ENCODE data around the gene LLPH. TPM values are rescaled to one million over a fixed set of nuclear protein-coding genes. Genes with fewer than 3 reads are reported as not detected.

Gene LLPH
- total and polyA plus RNA-seq, 2 donors from 2014 or later = 21.9 to 28.7 TPM

DNA sequence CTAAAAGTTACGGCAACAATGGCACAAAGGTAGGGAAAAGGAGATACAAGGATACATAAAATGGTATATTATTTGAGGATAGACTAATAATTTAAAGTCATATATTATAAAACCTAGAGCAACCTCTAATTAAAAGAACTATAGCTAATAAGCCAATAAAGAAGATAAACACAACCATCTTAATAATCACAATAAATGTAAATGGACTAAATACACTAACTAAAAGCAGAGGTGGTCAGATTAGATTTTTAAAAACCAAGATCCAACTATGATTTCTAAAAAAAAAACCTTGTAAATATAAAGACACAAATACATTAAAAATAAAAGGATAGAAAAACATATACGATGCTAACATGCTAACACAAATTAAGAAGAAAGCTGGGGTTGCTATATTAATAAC, 10.7 kb upstream of the LLPH start:
- Histone ChIP-seq H3K9ac (ENCODE audit: low read length in 3 of 3) (no peak overlapping the region), H3K27ac (ENCODE audit: low read depth in 2 of 2, low read length in 2 of 2) (no peak overlapping the region), H3K9me3 (ENCODE audit: control insufficient read depth in 2 of 3, insufficient read depth in 1 of 3, low read length in 3 of 3) (peaks cover 0 to 12% (median 2%) of the 10 kb centered on the region in 3 donors), H3K36me3 (ENCODE audit: control insufficient read depth in 2 of 3, insufficient read depth in 3 of 3, low read length in 3 of 3) (peaks cover 5 to 24% (median 11%) of the 10 kb centered on the region in 3 donors), H3K4me3 (ENCODE audit: low read length in 3 of 3) (no peak overlapping the region), H3K27me3 (ENCODE audit: control insufficient read depth, insufficient read depth, low read length) (no peaks in the 10 kb centered on the region), H3K4me1 (ENCODE audit: control insufficient read depth in 2 of 3, insufficient read depth in 2 of 3, low read depth in 1 of 3, low read length in 3 of 3) (no peaks in the 10 kb centered on the region)
- intact Hi-C loops (cut with DNase I) = no loop called here
- no peak for FAIRE-seq
- TF ChIP-seq, protein P1, sequence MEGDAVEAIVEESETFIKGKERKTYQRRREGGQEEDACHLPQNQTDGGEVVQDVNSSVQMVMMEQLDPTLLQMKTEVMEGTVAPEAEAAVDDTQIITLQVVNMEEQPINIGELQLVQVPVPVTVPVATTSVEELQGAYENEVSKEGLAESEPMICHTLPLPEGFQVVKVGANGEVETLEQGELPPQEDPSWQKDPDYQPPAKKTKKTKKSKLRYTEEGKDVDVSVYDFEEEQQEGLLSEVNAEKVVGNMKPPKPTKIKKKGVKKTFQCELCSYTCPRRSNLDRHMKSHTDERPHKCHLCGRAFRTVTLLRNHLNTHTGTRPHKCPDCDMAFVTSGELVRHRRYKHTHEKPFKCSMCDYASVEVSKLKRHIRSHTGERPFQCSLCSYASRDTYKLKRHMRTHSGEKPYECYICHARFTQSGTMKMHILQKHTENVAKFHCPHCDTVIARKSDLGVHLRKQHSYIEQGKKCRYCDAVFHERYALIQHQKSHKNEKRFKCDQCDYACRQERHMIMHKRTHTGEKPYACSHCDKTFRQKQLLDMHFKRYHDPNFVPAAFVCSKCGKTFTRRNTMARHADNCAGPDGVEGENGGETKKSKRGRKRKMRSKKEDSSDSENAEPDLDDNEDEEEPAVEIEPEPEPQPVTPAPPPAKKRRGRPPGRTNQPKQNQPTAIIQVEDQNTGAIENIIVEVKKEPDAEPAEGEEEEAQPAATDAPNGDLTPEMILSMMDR (IDR thresholded peaks at IDR 0.05; ENCODE audit: borderline replicate concordance, extremely low read depth, insufficient read depth) = no peak
- DNase-seq = no peak

DNA sequence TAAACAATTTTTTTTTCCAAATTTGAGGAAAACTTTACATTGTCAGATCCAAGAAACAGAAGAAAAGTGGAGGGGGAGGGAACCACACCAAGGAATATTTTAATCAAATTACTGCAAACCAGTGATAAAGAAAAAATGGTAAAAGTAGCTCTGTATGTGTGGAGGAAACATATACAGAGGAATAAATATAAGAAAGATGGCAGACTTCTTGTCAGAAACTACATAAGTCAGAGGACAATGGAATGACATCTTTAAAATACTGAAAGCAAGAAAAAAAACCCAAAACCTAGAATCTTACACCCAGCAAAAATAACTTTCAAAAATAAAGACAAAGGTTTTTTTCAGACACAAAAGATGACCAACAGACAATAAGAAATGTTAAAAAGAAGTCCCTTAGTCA, 10.2 kb upstream of the LLPH start:
- Histone ChIP-seq H3K4me3 (ENCODE audit: low read length in 3 of 3) (no peak overlapping the region), H3K27ac (ENCODE audit: low read depth in 2 of 2, low read length in 2 of 2) (no peak overlapping the region), H3K9ac (ENCODE audit: low read length in 3 of 3) (no peak overlapping the region), H3K27me3 (ENCODE audit: control insufficient read depth, insufficient read depth, low read length) (no peaks in the 10 kb centered on the region), H3K36me3 (ENCODE audit: control insufficient read depth in 2 of 3, insufficient read depth in 3 of 3, low read length in 3 of 3) (peaks cover 5 to 26% (median 11%) of the 10 kb centered on the region in 3 donors), H3K9me3 (ENCODE audit: control insufficient read depth in 2 of 3, insufficient read depth in 1 of 3, low read length in 3 of 3) (peaks cover 0 to 12% (median 2%) of the 10 kb centered on the region in 3 donors), H3K4me1 (ENCODE audit: control insufficient read depth in 2 of 3, insufficient read depth in 2 of 3, low read depth in 1 of 3, low read length in 3 of 3) (no peaks in the 10 kb centered on the region)
- DNase-seq (peak in 2 of 5 donors; percentile 12 to 31), FAIRE-seq (no peak)
- intact Hi-C loops (cut with DNase I) = no loop called here
- TF ChIP-seq, protein P1 (IDR thresholded peaks at IDR 0.05; ENCODE audit: borderline replicate concordance, extremely low read depth, insufficient read depth) = no peak

DNA sequence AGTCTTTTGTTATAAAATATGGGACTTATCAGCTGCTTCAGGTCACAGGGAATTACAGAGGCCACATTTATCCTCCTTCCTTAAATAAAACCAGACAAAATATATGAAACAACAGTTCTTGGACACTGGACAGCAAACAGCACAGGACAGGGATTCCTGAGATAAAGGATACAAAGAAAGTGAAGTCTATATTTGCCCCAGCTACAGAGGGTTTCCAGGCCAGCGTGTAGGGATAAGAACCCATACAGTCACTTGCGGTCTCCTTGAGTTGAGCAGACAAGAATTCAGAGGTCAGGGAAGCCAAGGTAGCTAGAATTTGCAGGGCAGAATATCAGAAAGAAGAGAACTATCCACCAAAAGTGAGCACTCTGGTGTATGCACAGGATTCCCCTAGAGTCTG, 8.8 kb upstream of the LLPH start:
- intact Hi-C loops (cut with DNase I) = no loop called here
- peaks cover 5 to 26% (median 11%) of the 10 kb centered on the region in 3 donors for H3K36me3 ChIP-seq (ENCODE audit: control insufficient read depth in 2 of 3, insufficient read depth in 3 of 3, low read length in 3 of 3)
- no peak overlapping the region for H3K27ac ChIP-seq (ENCODE audit: low read depth in 2 of 2, low read length in 2 of 2)
- H3K9me3 ChIP-seq (ENCODE audit: control insufficient read depth in 2 of 3, insufficient read depth in 1 of 3, low read length in 3 of 3) = peaks cover 0 to 12% (median 2%) of the 10 kb centered on the region in 3 donors
- no peak for FAIRE-seq
- no peak for DNase-seq
- no peaks in the 10 kb centered on the region for H3K4me1 ChIP-seq (ENCODE audit: control insufficient read depth in 2 of 3, insufficient read depth in 2 of 3, low read depth in 1 of 3, low read length in 3 of 3)
- no peaks in the 10 kb centered on the region for H3K27me3 ChIP-seq (ENCODE audit: control insufficient read depth, insufficient read depth, low read length)
- TF ChIP-seq, protein P1 (IDR thresholded peaks at IDR 0.05; ENCODE audit: borderline replicate concordance, extremely low read depth, insufficient read depth) = no peak
- H3K9ac ChIP-seq (ENCODE audit: low read length in 3 of 3) = no peak overlapping the region
- H3K4me3 ChIP-seq (ENCODE audit: low read length in 3 of 3) = no peak overlapping the region

DNA sequence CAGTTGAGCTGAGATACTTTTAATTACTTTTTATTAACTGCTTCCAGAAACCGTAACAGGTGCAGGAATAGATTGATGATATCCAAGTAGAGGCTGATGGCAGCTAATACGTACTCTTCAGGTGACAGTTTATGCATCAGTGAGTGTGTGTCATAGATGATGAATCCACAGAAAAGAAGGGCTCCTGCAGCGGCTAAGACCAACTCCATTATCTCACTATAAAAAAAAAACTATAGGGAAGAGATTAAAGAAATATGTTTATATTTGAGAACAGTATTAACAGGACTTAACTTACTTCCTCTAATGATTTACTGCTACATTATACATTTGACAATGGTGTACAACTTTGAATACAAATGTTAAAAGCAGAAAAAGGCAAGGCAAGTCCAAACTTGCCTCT, 7.4 kb upstream of the LLPH start:
- DNase-seq = no peak
- Histone ChIP-seq H3K9ac (ENCODE audit: low read length in 3 of 3) (no peak overlapping the region), H3K36me3 (ENCODE audit: control insufficient read depth in 2 of 3, insufficient read depth in 3 of 3, low read length in 3 of 3) (peaks cover 5 to 22% (median 7%) of the 10 kb centered on the region in 3 donors), H3K4me3 (ENCODE audit: low read length in 3 of 3) (no peak overlapping the region), H3K27ac (ENCODE audit: low read depth in 2 of 2, low read length in 2 of 2) (no peak overlapping the region), H3K27me3 (ENCODE audit: control insufficient read depth, insufficient read depth, low read length) (no peaks in the 10 kb centered on the region), H3K4me1 (ENCODE audit: control insufficient read depth in 2 of 3, insufficient read depth in 2 of 3, low read depth in 1 of 3, low read length in 3 of 3) (no peaks in the 10 kb centered on the region), H3K9me3 (ENCODE audit: control insufficient read depth in 2 of 3, insufficient read depth in 1 of 3, low read length in 3 of 3) (peaks cover 0 to 12% (median 2%) of the 10 kb centered on the region in 3 donors)
- intact Hi-C loops (cut with DNase I) = no loop called here
- TF ChIP-seq, protein P1 (IDR thresholded peaks at IDR 0.05; ENCODE audit: borderline replicate concordance, extremely low read depth, insufficient read depth) = no peak
- no peak for FAIRE-seq

Measured in kidney (tissue), 14 donors.